GM21619 (cell line): ENCODE results near the gene RBBP9.
A peak's percentile ranks its signal among the peaks of the same experiment; 100 is the strongest.
"Not testable (repeated sequence)": the region's sequence is repeated elsewhere in the genome, so short reads cannot be mapped to it uniquely, and the experiment has no call there.

ENCODE experiments used
- ATAC-seq: cut with Tn5 transposase; IDR thresholded peaks from one replicate; pipeline ENCODE4 v1.9.1; 2021; ENCODE audit not compliant: unreplicated experiment

The RBBP9 gene

DNA sequence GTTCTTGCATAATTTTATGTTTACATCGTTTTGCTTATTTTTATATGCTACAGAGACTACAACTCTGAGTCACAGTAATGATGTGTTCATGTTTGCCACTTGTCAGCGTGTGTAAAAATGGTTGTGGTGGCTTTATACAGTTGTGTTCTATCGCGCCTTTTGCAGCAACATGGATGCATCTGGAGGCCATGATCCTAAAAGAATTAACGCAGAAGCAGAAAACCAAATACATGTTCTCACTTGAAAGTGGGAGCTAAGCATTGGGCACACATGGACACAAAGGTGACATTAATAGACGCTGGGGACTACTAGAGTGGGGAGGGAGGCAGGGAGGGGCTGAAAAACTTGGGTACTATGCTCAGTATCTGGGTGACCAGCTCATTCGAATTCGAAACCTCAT, 9.7 kb upstream of the RBBP9 start:
- ATAC-seq = no peak

DNA sequence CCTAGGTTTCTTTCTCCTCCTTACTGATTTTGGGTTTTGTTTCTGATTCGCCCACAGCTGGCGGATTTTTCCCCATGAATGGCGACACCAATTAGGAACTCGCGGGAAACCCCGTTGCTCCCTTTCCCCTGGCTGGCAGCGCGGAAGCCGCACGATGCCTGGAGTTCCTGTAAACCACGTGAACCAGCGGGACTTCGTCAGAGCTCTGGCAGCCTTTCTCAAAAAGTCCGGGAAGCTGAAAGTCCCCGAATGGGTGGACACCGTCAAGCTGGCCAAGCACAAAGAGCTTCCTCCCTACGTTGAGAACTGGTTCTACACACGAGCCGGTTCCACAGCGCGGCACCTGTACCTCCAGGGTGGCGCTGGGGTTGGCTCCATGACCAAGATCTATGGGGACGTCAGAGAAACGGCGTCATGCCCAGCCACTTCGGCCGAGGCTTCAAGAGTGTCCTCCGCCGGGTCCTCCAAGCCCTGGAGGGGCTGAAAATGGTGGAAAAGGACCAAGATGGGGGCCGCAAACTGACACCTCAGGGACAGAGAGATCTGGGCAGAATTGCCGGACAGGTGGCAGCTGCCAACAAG, 7.5 kb upstream of the RBBP9 start:
- no peak for ATAC-seq

DNA sequence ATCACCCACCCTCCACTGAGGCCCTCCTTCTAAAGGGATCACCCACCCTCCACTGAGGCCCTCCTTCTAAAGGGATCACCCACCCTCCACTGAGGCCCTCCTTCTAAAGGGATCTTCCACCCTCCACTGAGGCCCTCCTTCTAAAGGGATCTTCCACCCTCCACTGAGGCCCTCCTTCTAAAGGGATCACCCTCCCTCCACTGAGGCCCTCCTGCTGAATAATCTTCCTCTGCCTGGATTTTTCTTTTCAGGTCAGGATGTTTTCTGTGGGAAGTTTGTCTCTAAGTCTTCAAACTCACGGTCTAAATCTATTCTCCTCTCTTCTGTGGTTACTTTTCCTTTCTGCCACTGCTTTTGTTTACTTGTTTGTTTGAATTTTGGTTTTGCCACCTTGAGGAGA, 4.6 kb upstream of the RBBP9 start:
- not testable (repeated sequence) for ATAC-seq

DNA sequence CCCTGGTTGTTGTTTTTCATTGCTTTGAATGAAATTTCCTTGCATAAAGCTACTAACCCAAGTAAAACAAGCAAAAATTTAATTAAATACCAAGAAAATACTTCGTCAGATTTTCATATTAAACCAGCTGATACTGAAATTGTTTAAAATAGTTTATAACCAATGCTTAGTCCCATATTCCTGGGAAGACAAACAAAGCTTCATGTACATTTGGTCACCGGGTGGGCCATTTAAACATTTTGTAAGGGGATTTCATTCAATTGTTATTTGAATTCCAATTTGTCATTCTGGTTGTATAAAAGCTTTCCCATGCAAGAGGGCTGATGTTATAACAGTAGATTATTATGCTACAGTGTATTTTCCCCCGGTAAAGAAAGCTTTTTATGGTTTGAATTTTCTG, 578 bp upstream of the RBBP9 start:
- ATAC-seq = no peak

DNA sequence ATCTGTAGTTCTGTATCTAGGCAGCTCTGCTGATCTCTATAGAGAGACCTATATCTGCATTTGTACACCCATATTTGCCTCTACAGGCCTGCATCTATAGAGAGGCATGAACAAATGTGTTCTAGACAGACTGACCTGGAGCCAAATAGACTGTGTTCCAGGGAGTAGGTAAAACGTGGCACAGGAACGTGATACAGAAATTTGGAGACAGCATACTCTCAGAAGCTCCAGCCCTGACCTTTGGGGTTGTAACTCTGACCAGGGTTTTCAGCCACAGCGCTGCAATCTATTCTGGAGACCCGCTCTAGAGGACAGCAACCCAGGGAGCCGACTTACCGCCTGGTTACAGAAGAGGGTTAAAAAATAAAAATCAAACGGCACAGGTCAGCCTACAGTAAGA, 983 bp downstream of the RBBP9 start:
- ATAC-seq = no peak

DNA sequence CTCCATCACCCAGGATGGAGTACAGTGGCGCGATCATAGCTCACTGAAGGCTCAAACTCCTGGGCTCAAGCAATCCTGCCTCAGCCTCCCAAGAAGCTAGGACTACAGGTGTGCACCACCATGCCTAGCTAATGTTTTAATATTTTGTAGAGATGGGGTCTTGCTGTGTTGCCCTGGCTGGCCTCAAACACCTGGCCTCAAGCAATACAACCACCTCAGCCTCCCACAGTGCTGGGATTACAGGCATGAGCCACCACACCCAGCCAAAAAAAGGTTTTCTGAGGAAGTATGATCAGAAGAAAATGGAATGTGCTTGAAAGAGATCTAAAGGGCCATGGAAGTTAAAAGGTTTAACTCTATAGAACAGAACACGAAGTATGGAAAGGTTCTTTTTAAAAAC, 8.7 kb downstream of the RBBP9 start:
- ATAC-seq = no peak

DNA sequence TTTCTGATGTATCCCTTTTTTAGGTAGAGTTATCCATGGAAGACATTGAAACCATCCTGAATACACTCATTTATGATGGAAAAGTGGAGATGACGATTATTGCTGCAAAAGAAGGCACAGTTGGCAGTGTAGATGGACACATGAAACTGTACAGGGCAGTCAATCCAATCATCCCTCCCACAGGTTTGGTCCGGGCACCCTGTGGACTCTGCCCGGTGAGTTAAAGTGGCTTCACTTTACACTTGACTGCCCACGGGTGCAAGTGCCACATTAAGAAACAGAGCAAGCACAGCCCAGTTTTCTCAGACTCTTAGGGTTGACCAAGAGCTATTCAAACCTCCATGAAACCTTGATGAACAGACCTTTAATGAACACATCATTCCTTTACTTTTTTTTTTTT, 15.4 kb downstream of the RBBP9 start:
- no peak for ATAC-seq

DNA sequence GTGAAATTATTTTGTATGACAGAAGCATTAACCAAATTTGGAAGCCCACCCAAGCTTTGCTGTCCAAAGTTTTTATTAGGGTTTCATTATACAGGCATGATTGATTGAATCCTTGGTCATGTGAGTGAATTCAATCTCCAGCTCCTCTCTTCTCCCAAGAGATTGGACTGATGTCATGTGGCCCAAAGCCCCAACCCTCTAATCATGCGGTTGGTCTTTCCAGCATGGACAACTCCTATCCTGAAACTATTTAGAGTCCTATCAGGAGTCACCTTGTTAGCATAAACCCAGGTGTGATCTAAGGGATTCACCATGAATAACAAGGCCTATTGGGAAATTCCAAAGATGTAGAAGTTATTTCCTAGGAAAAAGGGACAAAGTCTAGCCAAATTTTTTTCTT, 19.2 kb downstream of the RBBP9 start:
- ATAC-seq = no peak

DNA sequence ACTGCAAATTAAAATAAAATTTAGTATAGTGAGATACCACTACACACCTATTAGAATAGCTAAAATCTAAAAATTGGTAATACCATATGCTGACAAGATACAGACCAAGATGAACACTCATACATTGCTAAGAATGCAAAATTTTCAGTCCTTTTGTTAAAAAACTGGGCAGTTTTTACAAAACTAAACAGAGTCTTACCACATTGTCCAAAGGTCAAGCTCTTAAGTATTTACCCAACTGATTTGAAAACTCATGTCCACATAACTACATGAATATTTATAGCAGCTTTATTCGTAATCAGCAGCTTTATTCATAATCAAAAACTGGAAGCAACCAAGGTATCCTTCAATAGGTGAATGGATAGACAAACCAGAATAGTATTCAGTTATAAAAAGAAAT, 19.8 kb downstream of the RBBP9 start:
- ATAC-seq = no peak

DNA sequence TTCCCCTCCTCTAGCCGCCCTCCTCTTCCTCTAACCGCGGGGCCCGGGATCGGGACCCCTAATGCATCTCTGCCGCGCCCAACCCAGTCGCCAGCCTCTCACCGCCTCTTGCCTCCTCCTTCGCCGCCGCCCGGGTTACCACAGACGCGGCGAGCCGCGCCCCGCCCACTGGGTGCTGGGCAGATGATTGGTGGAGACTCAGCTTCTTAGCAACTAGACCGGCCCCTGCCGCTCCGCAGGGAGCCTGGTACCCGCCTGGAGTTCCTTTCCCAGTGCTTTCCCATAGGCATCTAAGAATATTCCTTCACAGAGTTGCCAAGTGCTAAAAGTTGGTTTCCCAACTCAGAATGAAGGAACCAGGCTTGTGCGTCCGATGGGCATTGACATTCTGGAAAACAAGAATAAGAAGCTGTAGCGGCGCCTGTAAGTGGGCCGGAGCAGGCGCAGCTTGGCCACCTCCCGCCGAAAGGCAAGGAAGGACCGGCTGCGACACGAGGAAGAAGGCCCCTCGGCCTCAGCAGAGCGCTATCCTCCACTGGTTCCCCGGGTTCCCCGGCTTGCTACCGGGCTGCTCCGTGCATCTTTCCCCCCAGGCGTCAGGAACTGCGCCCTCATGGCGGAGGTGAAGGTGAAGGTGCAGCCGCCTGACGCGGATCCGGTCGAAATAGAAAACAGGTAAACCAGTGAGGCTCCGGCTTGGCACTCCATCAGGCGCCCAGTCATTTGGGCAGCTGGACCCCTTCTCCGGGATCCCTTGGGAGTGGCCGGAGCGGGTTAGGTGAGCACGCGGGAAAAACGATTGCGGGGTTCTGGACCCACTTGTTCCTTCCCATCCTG, 29.9 kb downstream of the RBBP9 start, which contains the start of the genes DZANK1 and POLR3F:
Gene DZANK1, minus strand, starts transcription at position 137 of the 837 bp plus-strand sequence. CDS start 1,672 bp downstream, outside the sequence.
Gene POLR3F, plus strand, starts transcription at position 497 of the 837 bp plus-strand sequence. Its CDS starts 117 bp downstream, at position 614.
- peak; percentile 92 for ATAC-seq

DNA sequence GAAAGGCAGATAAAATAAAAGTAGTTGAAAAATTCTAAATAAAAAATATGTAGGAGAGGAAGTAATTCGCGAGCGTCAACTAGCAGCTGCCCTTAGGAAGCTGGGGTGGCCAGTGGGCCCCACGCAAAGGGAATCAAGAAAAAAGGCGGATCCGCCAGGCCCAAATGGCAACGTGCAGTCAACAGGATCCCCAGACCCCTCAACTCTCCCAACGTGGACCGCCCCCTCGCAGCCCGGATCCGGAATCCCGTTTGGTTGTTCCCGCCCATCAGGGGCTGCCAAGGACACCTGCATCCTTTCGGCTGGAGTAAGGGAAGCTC, 30.5 kb downstream of the RBBP9 start:
- ATAC-seq = peak; percentile 23

DNA sequence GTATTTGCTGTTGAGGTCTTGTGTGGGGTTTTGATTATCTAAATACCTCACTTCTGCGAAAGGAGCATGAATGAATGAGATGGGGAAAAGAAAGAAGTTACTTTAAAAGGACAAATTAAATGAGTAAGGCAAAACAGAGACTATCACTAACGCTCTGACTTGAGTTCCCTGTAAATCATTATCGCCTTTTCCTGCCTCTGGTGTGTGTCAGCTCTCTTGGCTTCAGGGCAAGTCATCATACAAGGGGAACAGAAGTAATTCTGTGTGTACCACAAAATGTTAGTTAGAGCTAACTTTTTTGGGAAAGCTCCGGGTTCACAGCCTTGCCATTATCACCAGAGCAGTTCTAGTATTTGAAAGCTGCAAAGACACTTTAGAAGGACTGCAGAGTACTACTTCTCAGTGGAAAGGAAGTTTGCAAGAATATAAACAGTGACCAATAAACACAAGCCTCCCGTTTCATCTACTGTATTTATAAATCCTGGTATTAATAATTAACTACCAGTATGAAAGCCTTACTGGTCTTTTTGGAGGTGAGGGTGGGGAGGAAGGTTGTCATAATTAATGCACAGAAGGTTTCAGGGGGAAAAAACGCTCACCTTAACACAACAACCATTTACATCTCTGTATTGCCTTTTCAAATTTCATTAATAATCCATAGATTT, 31.4 kb downstream of the RBBP9 start:
- peak; percentile 33 for ATAC-seq

DNA sequence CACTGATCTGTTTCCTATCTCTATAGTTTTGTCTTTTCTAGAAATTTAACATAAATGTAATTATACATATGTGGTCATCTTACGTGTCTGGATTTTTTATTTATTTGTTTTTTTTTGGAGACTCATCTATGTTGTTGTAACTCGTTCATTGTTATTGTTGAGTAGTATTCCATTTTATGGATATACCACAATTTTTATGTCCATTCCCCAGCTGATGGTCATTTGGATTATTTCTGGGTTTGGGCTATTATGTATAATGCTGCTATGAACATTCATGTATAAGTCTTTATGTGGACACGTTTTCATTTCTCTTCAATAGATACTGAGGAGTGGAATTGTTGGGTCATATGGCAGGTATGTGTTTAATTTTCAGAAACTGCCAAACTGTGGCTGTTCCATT, 40.4 kb downstream of the RBBP9 start:
- no peak for ATAC-seq

DNA sequence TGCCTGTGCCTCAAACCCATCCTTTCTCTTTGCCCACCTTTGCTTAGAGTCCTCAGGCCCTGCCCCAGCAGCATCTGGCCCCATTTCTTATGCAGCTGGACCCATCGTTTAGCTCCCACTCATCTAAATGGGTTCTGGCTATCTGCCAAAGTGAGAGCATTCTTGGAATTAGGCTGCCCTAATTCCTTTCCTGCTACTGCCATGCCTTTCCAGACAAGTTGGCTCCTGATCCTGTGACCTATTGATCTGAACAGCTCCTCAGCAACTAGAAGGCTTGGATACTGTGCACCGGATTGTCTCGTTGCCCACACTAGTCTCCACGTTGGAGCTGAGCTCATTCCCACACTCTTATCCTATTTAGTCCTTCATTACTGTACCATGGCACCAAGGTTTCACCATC, 53.1 kb downstream of the RBBP9 start:
- no peak for ATAC-seq

DNA sequence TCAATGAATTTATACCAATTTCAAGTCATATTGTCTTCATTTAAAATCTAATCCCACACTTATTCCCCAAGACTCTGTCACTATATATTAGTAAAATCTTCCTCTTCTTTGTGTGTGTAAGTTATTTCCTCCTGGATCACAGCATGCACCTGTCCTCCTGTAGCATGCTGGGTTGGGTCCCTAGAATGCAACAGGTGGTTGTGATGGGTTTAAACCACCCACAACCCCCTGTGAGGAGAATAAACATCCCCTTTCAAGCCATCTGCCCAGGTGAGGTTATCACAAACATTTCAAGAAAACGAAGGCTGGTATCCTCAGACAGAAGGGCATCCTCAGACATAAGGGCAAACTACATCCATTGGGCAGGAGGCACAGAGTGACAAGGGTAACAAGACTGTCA, 56.6 kb downstream of the RBBP9 start:
- no peak for ATAC-seq

DNA sequence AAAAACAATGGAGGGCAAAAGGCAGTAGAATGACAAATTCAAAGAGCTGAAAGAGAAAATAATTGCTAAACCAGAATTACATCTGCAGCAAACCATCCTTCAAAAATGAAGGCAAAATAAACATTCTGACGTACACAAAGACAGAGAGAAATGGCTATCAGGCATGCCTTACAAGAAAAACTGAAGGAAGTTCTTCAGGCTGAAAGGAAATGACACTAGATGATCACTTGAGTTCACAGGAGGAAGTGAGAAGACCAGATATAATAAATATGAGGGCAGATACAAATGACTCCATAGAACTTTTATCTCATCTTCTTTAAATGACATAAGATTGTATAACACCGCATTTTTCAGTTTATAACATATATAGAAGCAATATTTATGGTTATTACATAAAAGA, 60.2 kb downstream of the RBBP9 start:
- no peak for ATAC-seq
